GM19043 (cell line): ENCODE results near the gene KHSRP.
"Not testable (repeated sequence)": the region's sequence is repeated elsewhere in the genome, so short reads cannot be mapped to it uniquely, and the experiment has no call there.

Experiments used
- ATAC-seq: cut with Tn5 transposase; IDR thresholded peaks from one replicate; pipeline ENCODE4 v1.9.1; 2021; ENCODE audit warnings: low read depth; ENCODE audit not compliant: unreplicated experiment

KHSRP gene

DNA sequence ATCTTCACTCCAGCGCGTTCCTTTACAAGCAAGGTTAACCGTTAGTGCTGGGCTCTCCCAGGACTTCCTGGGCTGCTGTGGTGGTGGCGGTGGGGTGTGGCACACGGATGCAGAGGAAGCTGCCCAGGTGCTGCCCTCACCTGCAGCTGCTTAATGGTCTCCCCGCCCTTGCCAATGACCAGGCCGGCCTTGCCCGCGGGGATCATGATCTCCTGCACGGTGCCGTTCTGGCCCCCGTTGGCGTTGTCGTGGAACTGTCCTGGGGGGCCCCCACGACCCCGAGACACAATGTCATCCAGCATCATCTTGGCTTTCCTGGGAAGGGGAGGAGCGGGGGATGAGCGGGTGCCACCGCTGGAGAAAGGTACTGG lies 6.1 kb downstream of the KHSRP start:
- no peak for ATAC-seq

DNA sequence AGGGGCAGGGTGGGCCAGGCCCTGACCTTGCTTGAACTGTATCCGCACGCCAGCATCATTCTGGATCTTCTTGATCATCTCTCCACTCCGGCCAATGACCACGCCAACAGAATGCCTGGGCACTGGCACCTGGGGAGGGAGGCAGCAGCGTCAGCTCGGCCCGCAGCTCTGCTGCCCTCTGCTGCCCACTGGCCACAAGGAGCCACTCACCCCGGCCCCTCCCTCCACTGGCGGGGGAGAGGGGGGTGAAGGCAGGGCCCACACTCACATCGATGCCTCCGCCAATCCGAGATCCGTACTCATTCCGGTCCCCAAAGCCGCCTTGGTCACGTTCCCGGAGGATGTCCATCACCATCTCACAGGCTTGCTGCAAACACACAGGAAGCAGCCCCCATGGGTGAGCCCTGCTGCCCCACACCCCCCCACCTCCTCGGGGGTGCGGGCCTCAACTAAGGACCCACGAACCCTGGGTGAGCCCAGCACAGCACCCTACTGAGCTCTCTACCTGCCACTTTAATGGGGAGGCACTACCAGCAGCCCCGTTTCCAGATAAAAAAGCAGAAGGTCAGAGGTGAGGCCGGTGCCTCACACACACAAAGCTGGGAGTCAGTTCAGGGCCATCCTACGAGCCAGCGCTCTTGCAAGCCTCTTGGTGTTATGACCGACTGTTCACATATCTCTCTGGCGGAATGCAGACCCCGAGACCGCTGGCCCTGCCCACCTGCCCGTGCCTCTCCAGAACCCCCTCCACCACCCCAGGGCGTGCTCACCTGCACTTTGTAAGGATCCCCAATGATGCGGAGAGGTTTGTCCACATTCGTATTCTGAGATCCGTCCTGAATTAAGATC lies 6.7 kb downstream of the KHSRP start:
- no peak for ATAC-seq

DNA sequence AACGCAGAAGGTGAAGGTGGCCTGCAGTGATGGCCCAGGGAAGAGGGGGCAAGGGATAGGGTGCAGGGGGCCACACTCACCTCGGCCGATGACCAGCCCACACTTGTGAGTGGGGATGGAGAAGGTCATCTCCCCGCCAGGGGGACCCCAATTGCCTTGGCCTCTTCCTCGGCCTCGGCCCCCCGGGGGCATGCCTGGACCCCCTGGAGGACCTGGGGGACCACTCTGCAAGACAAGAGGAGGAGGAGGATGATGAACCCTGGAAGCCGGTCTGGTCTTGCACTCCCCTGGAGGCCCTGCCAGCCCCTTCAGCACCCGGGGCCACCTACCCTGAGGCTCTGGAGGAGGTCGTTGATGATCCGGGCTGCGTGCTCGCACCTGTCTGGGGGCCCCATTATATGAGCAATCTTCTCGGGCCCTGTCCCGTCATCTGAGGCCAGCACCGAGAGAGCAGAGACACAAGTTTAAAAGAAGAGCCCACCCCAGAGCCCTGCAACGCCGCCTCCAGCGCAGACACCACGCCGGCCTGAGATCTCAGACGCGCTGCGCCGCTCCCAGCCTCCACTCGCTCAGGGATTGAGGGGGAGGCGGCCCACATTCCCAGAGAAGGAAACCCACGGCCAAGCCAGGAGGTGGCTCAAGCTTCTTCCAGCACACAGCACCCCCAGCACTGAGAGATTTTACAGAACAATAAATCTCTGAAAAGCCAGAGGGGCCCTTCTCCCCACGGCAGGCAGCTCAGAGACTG lies 7.8 kb downstream of the KHSRP start:
- no peak for ATAC-seq

DNA sequence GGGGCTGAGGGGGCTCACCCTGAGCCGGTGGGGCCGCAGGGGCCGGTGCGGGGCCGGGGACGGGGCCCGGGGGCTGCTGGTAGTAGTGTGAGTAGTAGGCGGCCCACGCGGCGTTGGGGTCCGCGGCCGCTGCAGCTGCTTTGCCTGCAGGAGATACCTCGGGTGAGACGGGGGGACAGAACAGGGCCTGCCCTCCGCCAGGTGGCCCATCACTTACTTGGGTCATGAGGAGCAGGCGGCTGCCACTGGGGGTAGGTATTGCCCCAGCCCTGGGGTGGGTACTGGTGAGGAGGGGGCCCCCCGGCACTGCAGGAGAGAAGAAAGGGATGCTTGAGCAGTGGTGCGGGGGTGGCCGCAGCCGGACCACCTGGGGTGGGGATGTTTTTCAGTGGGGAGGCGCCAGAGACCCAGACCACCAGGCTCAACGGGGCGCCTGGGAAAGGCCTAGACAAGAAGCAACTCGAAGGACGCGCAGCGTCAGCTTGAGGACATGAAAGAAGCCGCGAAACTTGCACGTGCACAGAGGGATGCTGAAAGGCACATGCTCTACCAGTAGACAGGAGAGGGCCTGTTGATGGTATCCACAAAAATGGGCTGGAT lies 8.9 kb downstream of the KHSRP start:
- no peak for ATAC-seq

DNA sequence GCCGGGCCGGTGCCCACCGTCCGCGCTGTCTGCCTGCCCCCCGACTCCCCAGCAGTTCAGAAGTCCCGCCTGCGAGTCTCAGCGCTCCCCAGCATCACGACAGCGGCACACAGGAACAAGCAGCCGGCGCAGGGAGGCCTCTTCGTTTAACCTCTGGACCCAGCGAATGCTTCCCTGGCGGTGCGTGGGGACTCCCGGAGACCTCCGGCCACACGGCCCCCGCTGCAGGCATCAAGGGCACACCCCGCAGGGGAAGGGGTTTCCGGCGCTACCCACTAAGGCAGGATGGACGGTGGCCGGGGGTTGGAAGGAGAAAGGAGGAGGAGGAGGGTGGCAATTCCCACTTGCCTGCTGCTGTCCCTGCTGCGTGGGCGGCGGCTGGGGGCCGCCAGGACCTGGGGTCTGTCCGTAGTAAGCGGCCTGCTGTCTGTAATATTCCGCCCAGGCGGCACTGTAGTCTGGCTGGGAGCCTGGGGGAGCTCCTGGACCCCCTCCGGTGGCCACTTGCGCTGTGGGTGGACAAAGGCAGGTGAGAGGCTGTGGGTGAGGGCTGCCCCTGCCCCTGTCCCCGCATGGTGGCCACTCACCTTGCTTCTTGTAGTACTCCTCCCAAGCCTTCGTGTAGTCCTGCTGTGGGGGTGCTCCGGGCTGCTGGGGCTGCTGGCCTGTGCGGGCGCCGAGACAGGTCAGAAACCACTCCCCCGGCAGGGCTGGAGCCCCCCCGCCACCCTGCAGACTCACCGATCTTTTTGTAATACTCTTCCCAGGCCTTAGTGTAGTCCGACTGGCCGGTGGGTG lies 9.6 kb downstream of the KHSRP start:
- ATAC-seq: no peak

DNA sequence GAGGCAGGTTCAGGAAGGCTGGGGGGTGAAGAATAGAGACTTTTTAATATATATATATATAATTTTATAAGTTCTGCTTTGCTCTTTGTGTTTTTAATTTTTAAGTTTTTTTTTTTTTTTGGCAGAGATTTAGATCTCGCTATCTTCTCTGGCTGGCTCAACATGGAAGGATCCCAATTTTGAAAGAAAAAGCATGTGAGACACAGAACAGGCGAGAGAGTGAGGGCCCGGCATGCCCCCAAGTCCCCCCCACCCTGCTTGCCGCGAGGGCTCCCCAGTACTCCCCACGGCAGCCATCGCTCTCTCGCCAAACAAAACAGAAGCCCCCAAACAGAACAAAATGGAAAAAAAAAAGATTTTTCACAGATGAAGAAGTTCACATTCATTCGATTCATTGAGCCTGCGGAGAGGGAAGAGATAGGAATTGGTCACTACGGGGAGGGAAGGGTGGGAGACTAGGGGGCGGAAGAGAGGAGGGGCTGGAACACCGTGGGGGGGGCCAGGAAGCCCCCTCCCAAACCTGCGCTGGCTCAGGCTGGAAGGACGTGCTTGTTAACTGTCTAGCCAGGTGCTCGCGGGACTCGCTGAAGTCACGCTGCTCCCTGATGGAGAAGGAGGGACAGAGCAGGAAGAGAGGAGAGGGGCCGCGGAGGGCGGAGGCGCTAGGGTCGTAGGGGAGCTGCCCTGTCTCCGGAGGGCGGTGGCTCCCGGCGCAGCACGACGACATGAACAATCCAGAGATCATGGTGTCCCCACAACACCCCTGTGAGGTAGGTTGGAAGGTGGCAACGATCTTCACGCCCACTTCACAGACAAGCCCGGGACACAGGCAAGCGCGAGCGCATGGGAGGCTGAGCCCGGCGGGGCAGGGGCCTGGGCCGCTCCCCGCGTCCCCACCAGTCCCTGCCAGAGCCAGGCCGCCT lies 10.6 kb downstream of the KHSRP start:
- ATAC-seq: no peak

DNA sequence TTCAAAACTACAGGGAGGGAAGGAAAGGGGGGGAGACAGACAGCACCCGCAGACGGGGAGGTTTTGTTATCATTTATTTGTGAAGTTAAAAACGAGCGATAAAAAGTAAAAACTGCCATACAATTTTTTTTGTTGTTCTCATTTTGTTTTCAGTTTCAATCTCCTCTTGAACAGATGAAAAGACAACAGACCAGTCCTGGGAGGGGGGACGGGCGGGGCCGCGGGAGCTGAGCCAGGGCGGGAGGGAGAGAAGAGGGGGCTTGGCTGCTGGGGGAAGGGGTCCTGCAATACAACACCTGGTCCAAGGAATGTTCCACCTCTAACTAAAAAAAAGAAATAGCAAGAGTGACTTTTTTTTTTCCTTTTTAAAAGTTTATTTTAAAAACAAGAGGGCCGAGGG lies 11.3 kb downstream of the KHSRP start:
- ATAC-seq: no peak

DNA sequence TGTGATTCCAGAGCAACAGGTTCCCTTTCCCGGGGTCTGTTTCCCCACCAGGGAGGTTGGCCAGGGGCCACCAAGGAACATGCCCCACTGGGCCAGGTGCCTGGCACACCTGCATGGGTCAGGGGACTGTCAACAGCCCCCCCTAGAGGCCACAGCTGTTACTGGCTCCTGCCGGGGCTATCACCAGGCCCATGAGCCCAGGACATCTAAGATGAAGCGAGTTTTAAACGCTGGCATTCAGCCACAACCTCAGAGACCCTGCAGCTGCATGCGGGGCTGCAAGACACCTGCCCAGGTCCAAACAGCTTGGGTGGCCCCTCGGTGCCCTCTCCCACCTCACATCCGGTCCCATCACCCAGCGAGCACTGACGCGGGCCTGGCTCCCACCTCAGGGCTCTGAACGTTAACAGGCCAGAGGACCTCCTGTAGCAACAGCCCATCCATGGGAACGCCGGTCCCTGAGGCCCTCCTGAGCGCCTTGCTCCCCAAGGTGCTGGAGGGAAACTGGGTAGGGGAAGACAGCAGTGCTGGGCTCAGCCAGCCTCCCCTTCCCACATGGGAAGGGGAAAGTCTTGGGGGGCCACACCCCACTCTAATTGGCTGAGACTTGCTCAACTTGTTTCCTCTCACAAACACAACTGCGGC lies 12.0 kb downstream of the KHSRP start:
- no peak for ATAC-seq

DNA sequence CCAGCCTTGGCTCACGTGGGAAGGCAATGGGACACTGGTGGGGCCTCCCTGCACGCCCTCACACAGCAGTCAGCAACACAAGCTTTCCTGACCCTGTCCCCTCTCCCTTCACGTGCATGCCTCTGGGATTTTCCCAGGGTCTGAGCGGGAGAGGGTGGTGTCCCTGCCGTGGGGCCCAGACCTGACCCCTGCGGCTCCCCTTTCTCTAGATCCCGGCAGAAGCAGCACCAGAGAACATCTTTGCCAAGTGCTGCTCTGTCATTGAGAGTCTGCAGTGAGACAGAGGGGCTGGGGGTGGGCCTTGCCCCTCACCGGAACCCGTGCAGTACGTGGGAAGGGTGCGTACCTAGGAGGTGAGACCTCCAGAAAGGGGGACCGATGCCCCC lies 12.6 kb downstream of the KHSRP start:
- ATAC-seq: no peak

DNA sequence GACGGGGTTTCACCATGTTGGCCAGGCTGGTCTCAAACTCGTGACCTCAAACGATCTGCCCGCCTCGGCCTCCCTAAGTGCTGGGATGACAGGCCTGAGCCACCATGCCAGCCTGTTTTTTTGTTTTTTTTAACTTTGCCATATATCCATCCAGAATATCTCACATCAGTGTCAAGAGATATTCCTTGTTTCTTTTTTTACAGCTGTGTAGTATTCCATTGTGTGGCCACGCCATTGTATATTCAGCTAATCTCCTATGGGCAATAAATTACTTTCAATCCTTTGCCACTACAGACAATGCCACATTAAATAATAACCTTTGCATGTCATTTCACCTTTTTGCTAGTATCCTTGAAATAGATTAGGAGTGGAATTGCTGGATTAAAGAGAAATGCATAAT lies 15.3 kb downstream of the KHSRP start:
- no peak for ATAC-seq

DNA sequence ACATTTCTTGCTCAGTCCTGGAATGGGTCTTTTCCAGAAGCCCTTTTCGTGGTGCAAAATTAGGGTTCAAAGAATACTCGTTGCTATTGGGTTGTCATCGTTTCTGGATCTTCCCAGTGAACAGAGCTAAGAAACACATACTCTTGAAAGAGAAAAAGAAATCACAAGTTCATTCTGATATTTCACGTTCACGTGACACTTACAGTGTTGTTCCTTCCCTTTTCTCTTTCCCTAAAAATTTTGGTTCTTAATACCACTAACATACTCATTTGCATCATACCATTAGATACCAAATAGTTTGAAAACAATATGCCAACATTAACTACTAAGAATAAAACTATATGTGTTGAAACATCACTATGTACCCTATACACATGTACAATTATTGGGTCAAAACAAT lies 18.2 kb downstream of the KHSRP start:
- no peak for ATAC-seq

DNA sequence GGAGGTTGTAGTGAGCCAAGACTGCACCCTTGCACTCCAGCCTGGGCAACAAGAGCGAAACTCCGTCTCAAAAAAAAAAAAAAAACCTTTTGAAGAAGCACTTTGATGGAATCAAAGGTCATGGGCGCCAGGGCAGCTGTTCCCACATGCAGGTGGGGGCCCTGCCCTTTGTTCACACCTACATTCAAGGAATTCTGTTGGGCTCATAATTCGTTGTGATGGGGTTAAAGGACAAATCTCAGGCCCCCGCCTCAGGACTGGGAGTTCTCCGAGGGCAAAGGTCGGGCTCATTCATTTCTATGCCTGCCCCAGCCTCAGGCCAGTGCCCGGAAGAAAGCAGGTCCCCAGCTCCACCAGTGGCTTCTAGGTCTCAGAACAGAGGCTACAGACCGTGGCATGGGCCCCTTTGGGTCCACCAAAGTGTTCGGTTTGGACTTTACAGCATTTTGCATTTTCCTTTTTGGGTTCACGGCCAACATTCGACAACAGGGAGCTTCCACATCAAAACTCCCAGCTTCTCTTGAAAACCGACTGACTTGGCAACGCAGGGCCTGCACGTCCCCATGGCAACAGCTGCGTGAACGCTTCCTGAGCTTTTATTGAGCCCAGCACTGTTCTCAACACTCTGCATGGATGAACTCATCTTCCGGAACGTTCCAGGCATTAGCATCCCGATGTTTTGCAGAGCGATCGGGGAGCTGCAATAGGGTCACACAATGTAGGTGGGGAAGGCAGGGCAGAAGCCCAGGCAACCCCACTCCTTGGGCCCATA lies 21.6 kb downstream of the KHSRP start:
- no peak for ATAC-seq

DNA sequence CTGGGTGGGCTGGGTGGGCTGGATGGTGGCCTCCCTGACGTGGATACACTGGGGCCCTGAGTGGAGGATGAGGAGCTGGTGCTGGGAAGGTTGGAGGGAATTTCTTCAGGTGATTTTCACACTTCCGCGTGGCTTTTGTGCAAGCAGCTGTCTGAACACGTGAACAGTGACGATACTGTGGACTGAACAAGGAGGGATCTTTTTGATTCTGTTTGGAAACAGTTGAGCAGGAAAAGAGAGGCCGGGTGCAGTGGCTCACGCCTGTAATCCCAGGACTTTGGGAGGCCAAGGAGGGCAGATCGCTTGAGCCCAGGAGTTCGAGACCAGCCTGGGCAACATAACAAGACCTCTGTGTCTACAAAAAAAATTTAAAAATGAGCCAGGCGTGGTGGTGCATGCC lies 22.6 kb downstream of the KHSRP start:
- ATAC-seq: no peak

DNA sequence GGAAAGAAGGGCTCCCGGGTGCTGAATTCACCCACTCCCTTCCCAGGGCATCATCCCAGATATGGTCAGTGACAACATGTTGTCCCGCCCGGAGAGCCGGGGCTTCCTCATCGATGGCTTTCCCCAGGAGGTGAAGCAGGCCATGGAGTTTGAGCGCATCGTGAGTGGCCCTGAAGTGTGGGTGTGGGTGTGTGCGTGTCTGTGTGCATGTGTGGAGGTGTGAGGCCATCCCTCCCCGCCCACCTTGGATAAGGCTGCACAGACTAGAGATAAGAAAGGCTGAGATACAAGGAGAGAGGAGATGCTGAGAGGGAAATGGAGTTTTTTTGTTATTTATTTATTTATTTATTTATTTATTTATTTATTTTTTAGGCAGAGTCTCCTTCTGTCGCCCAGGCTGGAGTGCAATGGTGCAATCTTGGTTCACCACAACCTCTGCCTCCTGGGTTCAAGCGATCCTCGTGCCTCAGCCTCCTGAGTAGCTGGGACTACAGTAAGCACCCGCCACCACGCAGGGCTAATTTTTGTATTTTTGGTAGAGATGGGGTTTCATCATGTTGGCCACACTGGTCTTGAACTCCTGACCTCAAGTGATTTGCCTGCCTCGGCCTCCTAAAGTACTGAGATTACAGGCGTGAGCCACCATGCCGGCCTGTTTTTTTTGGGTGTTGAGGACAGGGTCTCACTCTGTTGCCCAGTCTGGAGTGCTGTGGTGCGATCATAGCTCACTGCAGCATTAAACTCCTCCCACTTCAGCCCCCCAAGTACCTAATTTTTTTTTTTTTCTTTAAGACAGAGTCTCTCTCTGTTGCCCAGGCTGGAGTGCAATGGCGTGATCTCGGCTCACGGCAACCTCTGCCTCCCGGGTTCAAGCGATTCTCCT lies 24.3 kb downstream of the KHSRP start:
- ATAC-seq: not testable (repeated sequence)

DNA sequence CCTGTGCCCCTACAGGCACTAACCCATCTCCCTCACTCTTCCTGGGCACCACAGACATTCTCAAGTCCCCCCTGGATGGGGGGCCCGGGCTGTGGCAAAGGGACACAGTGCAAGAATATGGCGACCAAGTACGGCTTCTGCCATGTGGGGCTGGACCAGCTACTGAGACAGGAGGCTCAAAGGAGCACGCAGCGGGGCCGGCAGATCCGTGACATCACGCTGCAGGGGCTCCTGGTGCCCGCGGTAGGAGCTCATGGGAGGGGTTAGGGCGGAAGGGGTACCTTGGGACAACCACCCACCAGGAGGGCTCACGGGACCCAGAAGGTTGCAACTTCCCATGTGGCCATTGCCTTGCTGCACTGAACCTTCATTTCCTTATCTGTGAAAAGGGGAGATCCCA lies 28.3 kb downstream of the KHSRP start:
- ATAC-seq: no peak

DNA sequence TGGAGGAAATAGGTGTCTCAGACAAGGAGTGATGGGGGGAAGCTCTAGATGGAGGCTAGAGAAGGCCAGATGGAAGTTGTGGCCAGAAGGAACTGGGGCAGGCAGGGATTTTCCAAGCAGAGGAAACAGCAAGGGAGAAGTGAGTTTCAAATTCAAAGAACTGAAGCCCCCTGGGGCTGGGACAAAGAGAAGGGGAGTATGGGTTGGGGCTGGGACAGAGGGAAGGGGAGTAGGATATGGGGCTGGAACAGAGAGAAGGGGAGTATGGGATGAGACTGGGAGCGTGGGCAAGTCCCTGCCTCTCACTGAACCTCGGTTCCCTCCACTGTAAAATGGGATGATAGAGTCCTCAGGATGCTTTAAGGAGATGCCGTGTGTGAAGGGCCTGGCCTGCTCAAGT lies 29.8 kb downstream of the KHSRP start:
- no peak for ATAC-seq

DNA sequence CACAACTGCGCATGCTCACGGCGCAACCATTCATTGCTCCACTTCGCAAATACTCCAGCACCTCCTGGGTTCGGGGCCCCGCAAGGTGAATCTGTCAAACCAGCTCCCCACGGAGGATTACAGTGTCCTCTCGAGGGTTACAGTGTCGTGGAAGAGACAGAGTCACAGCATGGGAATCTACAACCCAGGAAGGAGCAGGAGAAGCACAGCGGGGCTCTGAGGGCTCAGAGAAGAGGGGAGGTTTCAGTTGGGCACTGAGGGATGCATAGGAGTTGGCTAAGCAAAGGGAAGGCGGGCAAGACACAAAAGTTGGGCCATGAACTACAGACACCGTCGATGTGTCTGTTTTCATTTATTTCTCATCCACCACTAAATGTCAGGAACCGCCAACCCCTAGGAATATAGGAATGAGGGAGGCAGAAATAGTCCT lies 30.6 kb downstream of the KHSRP start:
- no peak for ATAC-seq
